Lower leg skin (tissue), 4 donors: ENCODE measurements around the gene VIT. TPM values are rescaled to one million over a fixed set of nuclear protein-coding genes. Genes with fewer than 3 reads are reported as not detected.

Experiments
- DNase-seq, 2 donors: peaks; one replicate each; pipeline ENCODE4 v3.0.0-alpha.2; 2019; ENCODE audit warnings: low spot score in 2 of 2
- H3K4me3 ChIP-seq: fragments of 200-600 bp; sonication (generic); 2 replicates; pipeline ENCODE4 v1.5.1; 2017; ENCODE audit warnings: mild to moderate bottlenecking, low read depth; ENCODE audit not compliant: poor library complexity, severe bottlenecking
- CTCF ChIP-seq, 3 donors: fragments of 450-650 bp; IDR thresholded peaks; one replicate each; pipeline ENCODE4 v1.5.1; 2016; ENCODE audit warnings: antibody characterized with exemption in 3 of 3, mild to moderate bottlenecking in 3 of 3, moderate library complexity in 2 of 3
- POLR2A ChIP-seq, 2 donors: fragments of 450-650 bp; IDR thresholded peaks; one replicate each; pipeline ENCODE4 v1.6.1; 2016 to 2017; ENCODE audit warnings: antibody characterized with exemption in 2 of 2, mild to moderate bottlenecking in 1 of 2, moderate library complexity in 1 of 2
- WGBS, 2 donors: methylation state at CpG; one replicate each; pipeline ENCODE4 v1.1.5; 2018; 5-methylcytosine and 5-hydroxymethylcytosine counted together
- intact Hi-C: fragments of 100-400 bp; cut with DNase I; formaldehyde crosslinking; loops from one replicate; pipeline ENCODE4 v1.15.0; 2023; ENCODE audit warnings: low total_unique reads
- total RNA-seq, 4 donors: library from RNA; depleted of rRNA; stranded (reverse); fragments of >200 nt; gene quantifications; one replicate each; pipeline ENCODE4 v1.1.0, GENCODE V29; 2016

VIT gene
- total RNA-seq, 4 donors from 2014 or later = 10.0 to 23.7 (median 13.8) TPM

GRCh38 chr2:36762764-36763490, 66.4 kb downstream of the VIT start:
- peak in 1 of 2 donors; percentile 77 for DNase-seq
- H3K4me3 ChIP-seq = no peak overlapping the region
- intact Hi-C loops = no loop called here
- WGBS, 2 donors = 55 to 57% methylated on average over 9 of the region's 9 CpGs
- no peak for TF ChIP-seq POLR2A (IDR thresholded peaks at IDR 0.05)
- TF ChIP-seq CTCF (IDR thresholded peaks at IDR 0.05) = no peak

GRCh38 chr2:36769106-36769505, 72.6 kb downstream of the VIT start:
- H3K4me3 ChIP-seq = no peak overlapping the region
- DNase-seq = peak in 1 of 2 donors; percentile 66
- TF ChIP-seq CTCF (IDR thresholded peaks at IDR 0.05) (no peak), POLR2A (IDR thresholded peaks at IDR 0.05) (no peak)
- WGBS, 2 donors = 53 to 56% methylated on average over 2 of the region's 2 CpGs
- intact Hi-C loops = no loop called here

GRCh38 chr2:36770542-36771287, 74.2 kb downstream of the VIT start:
- TF ChIP-seq POLR2A (IDR thresholded peaks at IDR 0.05) (no peak), CTCF (IDR thresholded peaks at IDR 0.05) (no peak)
- H3K4me3 ChIP-seq = no peak overlapping the region
- 73 to 74% methylated on average over 11 of the region's 11 CpGs for WGBS, 2 donors
- peak in 1 of 2 donors; percentile 48 for DNase-seq
- intact Hi-C loops = loop anchor here (5.0 kb wide), 1 partner anchor 1487 kb away; no protein-coding TSS in a partner anchor

- intact Hi-C loops = loop anchor here (5.0 kb wide), 1 partner anchor 1486 kb away; no protein-coding TSS in a partner anchor
- no peak for DNase-seq
- TF ChIP-seq POLR2A (IDR thresholded peaks at IDR 0.05) = no peak
- TF ChIP-seq CTCF (IDR thresholded peaks at IDR 0.05) = no peak
- WGBS, 2 donors = 53 to 56% methylated on average over 3 of the region's 3 CpGs
- no peak overlapping the region for H3K4me3 ChIP-seq
Measured at GRCh38 chr2:36771671-36772070, 75.2 kb downstream of the VIT start.

GRCh38 chr2:36773947-36774346, 77.4 kb downstream of the VIT start:
- DNase-seq = peak in 1 of 2 donors; percentile 21
- H3K4me3 ChIP-seq = no peak overlapping the region
- TF ChIP-seq POLR2A (IDR thresholded peaks at IDR 0.05) (no peak), CTCF (IDR thresholded peaks at IDR 0.05) (no peak)
- WGBS, 2 donors = 87 to 91% methylated on average over 7 of the region's 7 CpGs
- intact Hi-C loops = loop anchor here (5.0 kb wide), 1 partner anchor 1483 kb away; no protein-coding TSS in a partner anchor
